Measurements from ENCODE around the gene COG7.
"Not testable (repeated sequence)": the region's sequence is repeated elsewhere in the genome, so short reads cannot be mapped to it uniquely, and the experiment has no call there.

COG7 gene

DNA sequence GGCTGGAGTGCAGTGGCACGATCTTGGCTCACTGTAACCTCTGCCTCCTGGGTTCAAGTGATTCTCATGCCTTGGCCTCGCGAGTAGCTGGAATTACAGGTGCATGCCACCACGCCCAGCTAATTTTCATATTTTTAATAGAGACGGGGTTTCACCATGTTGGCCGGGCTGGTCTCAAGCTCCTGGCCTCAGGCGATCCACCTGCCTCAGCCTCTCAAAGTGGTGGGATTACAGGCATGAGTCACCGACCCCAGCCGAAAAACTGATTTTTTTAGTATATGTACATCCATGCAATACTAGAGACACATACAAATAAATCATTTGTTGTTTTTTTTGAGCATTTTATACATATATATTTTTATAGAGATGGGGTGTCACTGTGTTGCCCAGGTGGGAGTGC lies 71.3 kb downstream of the COG7 start:
- DNase-seq = not testable (repeated sequence)

- DNase-seq = no peak
Observed at GRCh38 chr16:23380501-23380951, 72.5 kb downstream of the COG7 start.

DNA sequence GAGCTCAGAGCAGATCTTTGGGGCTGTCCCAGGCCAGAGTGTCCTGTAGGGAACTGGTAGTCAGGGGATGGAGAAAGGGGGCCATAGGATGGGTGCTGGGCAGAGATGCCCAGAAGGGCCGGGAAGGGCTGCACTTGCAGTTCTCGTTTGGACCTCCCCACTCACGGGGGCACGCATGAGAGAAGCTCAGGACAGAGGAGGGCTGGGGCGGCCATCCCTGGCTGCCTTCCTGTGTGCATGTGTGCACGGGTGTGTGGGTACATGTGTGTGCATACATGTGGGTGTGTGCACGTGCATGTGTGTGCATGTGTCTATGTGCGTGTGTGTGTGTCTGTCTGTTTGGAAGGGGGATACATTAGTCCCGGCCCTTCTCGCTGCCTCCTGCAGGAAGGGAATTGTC lies 73.3 kb downstream of the COG7 start:
- DNase-seq = no peak

DNA sequence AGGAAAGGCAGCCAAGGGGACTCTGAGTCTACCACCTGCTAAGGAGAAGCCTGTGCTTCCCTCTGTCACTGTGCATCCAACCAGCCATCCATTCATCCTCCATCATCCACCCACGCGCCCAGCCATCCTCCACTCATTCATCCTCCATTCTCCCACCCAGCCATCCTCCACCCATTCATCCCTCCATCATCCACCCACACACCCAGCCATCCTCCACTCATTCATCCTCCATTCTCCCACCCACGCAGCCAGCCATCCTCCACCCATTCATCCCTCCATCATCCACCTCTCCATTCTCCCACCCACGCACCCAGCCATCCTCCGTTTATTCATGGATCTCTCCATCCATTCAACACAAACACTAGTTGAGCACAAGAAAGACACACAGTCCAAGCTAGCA lies 74.1 kb downstream of the COG7 start:
- DNase-seq = no peak

GRCh38 chr16:23378256-23378655 lies 74.7 kb downstream of the COG7 start:
- DNase-seq = no peak

DNA sequence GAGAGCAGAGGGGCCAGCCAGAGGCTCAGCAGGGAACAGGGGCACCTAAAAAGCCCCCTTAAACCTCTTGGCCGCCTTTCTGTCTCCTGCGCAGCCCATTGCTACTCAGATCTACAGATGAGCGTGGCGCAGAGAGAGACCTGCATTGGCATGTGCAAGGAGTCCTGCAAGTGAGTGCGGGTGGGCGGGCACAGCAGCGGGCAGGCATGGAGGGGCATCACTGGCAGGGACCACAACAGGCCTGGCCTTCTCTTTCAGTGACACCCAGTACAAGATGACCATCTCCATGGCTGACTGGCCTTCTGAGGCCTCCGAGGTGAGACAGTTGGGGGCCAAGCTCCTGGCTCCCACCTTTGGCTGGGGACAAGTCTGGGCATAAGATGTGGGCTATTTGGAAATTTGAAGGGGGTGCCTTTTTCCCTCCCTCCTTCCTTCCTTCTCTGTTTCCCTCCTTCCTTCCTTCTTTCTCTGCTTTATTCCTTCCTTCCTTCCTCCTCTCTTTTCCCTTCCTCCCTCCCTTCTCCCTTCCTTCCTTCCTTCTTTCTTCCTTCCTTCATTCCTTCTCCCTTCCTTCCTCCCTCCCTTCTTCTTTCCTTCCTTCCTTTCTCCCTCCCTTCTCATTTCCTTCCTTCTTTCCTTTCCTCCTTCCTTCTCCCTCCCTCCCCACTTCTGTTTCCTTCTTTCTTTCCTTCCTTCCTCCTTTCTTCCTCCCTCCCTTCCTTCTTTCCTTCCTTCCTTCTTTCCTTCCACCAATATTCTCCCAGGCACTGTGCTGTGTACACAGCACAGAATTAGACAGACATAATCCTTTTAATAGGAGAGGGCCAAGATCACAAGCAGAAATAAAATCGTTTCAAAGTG lies 75.7 kb downstream of the COG7 start:
- no peak for DNase-seq

GRCh38 chr16:23375643-23376042 lies 77.3 kb downstream of the COG7 start:
- DNase-seq = no peak

DNA sequence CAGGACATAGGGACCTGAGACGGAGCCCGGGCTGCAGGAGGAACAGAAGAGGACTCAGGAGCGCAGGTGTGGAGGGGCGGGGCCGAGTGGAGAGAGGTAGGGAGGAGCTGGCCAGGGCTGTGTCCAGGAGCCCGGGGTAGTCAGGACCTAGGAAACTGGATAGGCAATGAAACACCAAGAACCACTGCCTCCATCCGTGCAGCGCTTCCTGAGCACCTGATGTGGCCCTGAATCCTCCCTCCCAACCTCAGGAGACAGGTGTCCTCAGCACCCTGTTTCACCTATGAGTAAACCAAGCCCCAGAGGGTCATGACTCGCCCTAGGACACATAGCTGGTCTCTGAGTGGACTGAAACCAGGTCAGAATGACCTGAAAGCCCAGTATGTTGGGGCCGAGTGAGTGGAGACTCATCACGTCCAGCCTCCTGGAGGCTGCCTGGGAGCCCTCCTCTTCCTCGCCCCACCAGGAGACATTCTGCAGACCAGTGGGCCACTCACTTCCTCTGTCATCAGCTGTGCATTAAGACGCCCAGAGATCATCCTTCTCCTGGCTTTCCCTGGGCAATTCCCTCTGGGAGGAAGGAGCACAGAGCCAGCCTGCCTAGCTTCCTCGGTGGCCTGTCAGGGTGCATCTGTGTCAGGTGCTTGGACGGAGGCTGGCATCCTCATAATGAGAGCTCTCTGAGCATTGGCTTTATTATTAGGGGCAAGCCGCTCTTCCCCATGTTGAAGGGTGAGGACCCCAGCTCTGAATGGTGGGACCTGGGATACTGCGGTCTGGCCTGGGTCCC lies 78.1 kb downstream of the COG7 start:
- DNase-seq = no peak

DNA sequence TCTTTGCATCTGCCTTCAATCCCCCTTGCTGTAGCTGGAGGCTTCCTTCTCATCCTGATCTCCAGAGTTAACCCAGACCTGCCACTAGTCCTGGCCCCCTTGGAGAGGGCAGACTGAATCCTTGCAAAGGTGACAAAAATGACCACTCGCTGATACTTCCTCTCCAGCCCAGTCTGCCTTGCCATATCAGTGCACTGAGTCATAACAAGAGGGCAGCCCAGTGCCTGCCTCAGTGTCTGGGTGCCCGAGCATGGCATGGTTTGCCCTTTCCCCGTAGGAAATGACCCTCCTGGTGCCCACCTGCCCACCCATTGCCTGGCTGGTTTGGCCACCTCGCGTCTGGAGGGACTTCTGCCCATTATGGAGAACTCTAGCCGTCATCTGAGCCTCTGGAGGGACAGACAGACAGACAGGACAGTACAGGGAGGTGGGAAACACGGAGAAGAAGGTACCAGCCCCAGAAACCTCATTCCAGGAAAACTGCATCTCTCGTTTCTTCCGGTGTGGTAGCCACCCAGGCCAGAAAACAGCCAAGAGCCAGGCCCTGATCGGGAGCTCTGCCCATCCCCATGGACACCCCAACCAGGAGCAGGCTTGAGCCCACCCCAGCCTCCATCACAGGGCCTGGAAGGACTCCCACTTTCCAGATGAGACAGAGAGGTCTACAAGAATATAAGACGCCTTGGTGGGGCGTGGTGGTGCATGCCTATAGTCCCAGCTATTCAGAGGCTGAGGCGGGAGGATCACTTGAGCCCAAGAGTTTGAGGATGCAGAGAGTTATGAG lies 79.4 kb downstream of the COG7 start:
- DNase-seq = no peak

DNA sequence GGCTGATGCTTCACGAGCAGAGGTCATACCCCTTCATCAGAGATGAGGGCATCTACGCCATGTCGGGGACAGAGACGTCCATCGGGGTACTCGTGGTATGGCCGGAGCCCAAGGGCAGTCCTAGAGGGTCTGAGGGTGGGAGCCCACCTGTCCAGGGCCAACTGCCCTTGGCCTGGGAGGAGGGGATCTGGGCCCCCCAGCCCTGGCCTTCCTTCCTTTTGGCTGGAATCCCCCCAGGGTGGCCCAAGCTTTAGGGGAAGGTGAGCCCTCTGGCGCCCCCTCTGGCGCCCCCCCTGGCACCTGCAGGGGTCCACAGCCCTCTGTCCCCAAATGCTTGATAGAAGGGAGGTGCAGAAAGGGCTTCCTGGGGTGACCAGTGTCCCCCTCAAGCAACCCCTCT lies 81.6 kb downstream of the COG7 start:
- no peak for DNase-seq

GRCh38 chr16:23369416-23369815 lies 83.6 kb downstream of the COG7 start:
- DNase-seq = no peak

- no peak for DNase-seq
Observed at GRCh38 chr16:23368469-23368868, 84.5 kb downstream of the COG7 start.

DNA sequence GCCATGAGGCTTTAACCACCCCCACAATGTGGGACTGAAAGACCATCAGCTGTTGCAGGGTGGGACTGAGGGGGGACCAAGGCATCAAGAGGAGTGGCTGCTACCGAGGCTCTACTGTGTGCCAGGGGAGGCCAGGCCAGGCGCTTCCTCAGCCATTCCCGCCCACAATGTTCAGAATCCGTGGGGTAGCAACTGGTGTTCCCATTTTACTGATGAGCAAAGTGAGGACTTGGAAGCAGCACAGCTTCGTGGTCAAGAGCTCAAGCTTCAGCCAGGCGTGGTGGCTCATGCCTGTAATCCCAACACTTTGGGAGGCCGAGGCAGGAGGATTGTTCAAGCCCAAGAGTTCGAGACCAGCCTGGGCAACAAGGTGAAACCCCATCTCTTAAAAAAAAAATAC lies 85.0 kb downstream of the COG7 start:
- DNase-seq = no peak

- no peak for DNase-seq
Observed at GRCh38 chr16:23367564-23367963, 85.4 kb downstream of the COG7 start.

- not testable (repeated sequence) for DNase-seq
Observed at GRCh38 chr16:23366341-23366740, 86.6 kb downstream of the COG7 start.

- no peak for DNase-seq
Observed at GRCh38 chr16:23365602-23366240, 87.3 kb downstream of the COG7 start.

- DNase-seq = no peak
Observed at GRCh38 chr16:23362460-23363317, 90.3 kb downstream of the COG7 start.

DNA sequence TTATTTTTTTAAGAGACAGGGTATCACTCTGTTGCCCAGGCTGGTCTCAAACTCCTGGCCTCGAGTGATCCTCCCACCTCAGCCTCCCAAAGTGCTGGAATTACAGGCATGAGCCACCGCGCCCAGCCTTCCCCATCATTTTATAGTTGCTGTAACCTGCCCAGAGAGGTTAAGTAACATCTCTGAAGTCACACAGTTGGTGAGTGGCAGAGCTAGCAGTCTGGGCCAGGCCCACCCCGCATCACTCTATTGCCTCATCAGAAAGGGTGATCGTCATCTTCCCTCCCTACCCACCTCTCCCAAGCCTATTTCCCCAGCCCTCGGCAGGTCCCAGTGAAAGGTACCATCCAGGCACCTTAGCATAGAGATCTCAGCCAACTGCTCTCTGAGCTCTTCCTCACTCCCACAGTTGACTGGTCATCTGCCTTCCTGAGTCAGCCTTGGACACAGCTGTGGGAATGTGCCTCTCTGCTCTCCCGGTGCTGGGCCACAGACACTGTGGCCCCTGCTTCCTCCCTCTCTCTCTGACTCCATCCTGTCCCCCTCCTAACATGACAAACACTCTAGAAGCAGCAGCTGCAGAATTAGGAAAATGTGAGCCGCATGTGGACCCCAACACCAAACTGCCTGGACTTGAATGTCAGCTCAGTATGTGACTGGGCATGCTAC lies 93.8 kb downstream of the COG7 start:
- DNase-seq = no peak

- no peak for DNase-seq
Observed at GRCh38 chr16:23357761-23358290, 95.2 kb downstream of the COG7 start.

- DNase-seq = no peak
Observed at GRCh38 chr16:23356941-23357340, 96.0 kb downstream of the COG7 start.

GRCh38 chr16:23355106-23355670 lies 97.8 kb downstream of the COG7 start:
- DNase-seq = no peak
